Left lung (tissue), 10 donors: ENCODE measurements around the gene FBXL20. TPM values are rescaled to one million over a fixed set of nuclear protein-coding genes. Genes with fewer than 3 reads are reported as not detected.

Experiments
- ATAC-seq: fragments of 200-7000 bp; cut with Tn5 transposase; one replicate; pipeline ENCODE4 v1.9.1; 2020; ENCODE audit warnings: moderate library complexity
- DNase-seq, 4 donors: peaks; one replicate each; pipeline ENCODE4 v3.0.0-alpha.2; 2013 to 2020
- H3K27ac ChIP-seq, 2 donors: fragments of 200-600 bp; sonication (generic) in 1 of 2; one replicate each; pipeline versions ENCODE4 v1.5.0 to v1.8.0; 2020 to 2021
- H3K27me3 ChIP-seq, 2 donors: fragments of 200-600 bp; sonication (generic) in 1 of 2; one replicate each; pipeline versions ENCODE4 v1.5.0 to v1.8.0; 2020 to 2021
- H3K36me3 ChIP-seq, 2 donors: fragments of 200-600 bp; sonication (generic) in 1 of 2; one replicate each; pipeline versions ENCODE4 v1.5.0 to v1.8.0; 2020 to 2021
- H3K4me1 ChIP-seq, 2 donors: fragments of 200-600 bp; one replicate each; pipeline ENCODE4 v1.8.0; 2021
- H3K4me3 ChIP-seq, 2 donors: fragments of 200-600 bp; sonication (generic) in 1 of 2; one replicate each; pipeline versions ENCODE4 v1.5.0 to v1.8.0; 2020 to 2021; ENCODE audit warnings: mild to moderate bottlenecking in 1 of 2
- H3K9me3 ChIP-seq, 2 donors: fragments of 200-600 bp; sonication (generic) in 1 of 2; one replicate each; pipeline versions ENCODE4 v1.5.0 to v1.8.0; 2020 to 2021
- CTCF ChIP-seq, 2 donors: fragments of 200-600 bp; sonication (generic) in 1 of 2; IDR thresholded peaks; one replicate each; pipeline versions ENCODE4 v1.5.0 to v1.8.0; 2021; ENCODE audit warnings: antibody characterized with exemption in 2 of 2
- intact Hi-C, 2 donors: fragments of 100-400 bp; cut with DNase I; formaldehyde crosslinking; loops; one replicate each; pipeline versions ENCODE4 v1.11.2 to v1.14.2; 2022
- polyA plus RNA-seq, 6 donors: library from polyadenylated mRNA; unstranded; fragments of 120-200 nt; gene quantifications; one replicate each; pipeline ENCODE4 v1.2.1, GENCODE V29; 2013; ENCODE audit not compliant: insufficient read length in 6 of 6
- total RNA-seq, 2 donors: library from RNA; stranded (reverse); fragmentation: NEBNext Ultra II Directional; extraction: Animal tissue kit (Norgen Biotek cat#: 25700); gene quantifications; one replicate each; pipeline ENCODE4 v1.2.1, GENCODE V29; 2021
- donor health status: DM: no; HTN: yes; CAD: no.
- donor health status: DM: no; HTN: no; CAD: no.

Gene FBXL20
- total and polyA plus RNA-seq, 8 donors = 14.1 to 27.3 (median 18.7) TPM

DNA sequence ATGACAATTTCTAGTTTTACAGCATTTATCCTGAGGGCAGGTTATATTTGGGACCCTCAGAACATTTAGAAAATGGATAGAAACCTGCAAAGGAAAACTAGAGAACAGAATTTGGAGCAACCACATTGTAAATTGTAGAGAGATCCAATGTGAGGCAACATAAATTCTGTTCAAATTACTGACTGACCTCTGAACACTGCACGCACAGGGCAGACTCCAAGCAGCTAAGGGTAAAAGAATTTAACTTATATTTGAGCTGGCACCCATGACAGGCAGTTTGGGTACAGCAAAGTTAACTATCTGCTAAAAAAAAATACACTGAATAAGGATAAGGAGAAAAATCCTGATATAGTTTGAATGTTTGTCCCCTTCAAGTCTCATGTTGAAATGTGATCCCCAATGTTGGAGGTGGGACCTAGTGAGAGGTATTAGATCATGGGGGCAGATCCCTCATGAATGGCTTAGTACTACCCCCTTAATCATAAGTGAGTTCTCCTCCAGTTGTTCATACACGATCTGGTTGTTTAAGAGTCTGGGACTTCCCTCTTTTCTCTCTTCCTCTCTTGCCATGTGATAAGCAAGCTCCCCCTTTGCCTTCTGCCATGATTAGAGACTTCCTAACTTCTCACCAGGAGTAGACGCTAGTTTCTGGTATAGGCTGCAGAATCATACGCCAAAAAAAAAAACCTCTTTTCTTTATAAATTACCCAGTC lies 75.7 kb downstream of the FBXL20 start:
- Histone ChIP-seq H3K27me3 (no peaks in the 10 kb centered on the region), H3K27ac (no peak overlapping the region), H3K4me3 (no peak overlapping the region), H3K9me3 (no peaks in the 10 kb centered on the region), H3K36me3 (no peaks in the 10 kb centered on the region), H3K4me1 (peaks cover 0 to 9% of the 10 kb centered on the region in 2 donors)
- intact Hi-C loops = no loop called here
- ATAC-seq = peak; percentile 53
- DNase-seq = no peak
- no peak for TF ChIP-seq CTCF (IDR thresholded peaks at IDR 0.05)

- Histone ChIP-seq H3K4me1 (no peaks in the 10 kb centered on the region), H3K9me3 (no peaks in the 10 kb centered on the region), H3K27ac (no peak overlapping the region), H3K36me3 (no peaks in the 10 kb centered on the region), H3K27me3 (no peaks in the 10 kb centered on the region), H3K4me3 (no peak overlapping the region)
- intact Hi-C loops = no loop called here
- TF ChIP-seq CTCF (IDR thresholded peaks at IDR 0.05) = no peak
- no peak for ATAC-seq
- DNase-seq = no peak
Measured at GRCh38 chr17:39318636-39319035, 82.8 kb downstream of the FBXL20 start.

- H3K4me3 ChIP-seq = no peak overlapping the region
- intact Hi-C loops = no loop called here
- H3K27me3 ChIP-seq = no peaks in the 10 kb centered on the region
- peaks cover 8 to 9% of the 10 kb centered on the region in 2 donors for H3K4me1 ChIP-seq
- no peaks in the 10 kb centered on the region for H3K9me3 ChIP-seq
- peaks cover 0 to 18% of the 10 kb centered on the region in 2 donors for H3K36me3 ChIP-seq
- no peak for TF ChIP-seq CTCF (IDR thresholded peaks at IDR 0.05)
- no peak overlapping the region for H3K27ac ChIP-seq
- peak; percentile 34 for ATAC-seq
- peak in 1 of 4 donors; percentile 9 for DNase-seq
Measured at GRCh38 chr17:39306509-39307212, 94.8 kb downstream of the FBXL20 start.

- Histone ChIP-seq H3K27ac (no peak overlapping the region), H3K36me3 (peaks cover 0 to 18% of the 10 kb centered on the region in 2 donors), H3K9me3 (no peaks in the 10 kb centered on the region), H3K4me1 (peaks cover 8 to 9% of the 10 kb centered on the region in 2 donors), H3K4me3 (no peak overlapping the region), H3K27me3 (no peaks in the 10 kb centered on the region)
- intact Hi-C loops = no loop called here
- TF ChIP-seq CTCF (IDR thresholded peaks at IDR 0.05) = no peak
- DNase-seq (no peak), ATAC-seq (no peak)
Measured at GRCh38 chr17:39305978-39306377, 95.4 kb downstream of the FBXL20 start.

GRCh38 chr17:39304188-39304587 lies 97.2 kb downstream of the FBXL20 start:
- H3K4me1 ChIP-seq = peaks cover 8 to 9% of the 10 kb centered on the region in 2 donors
- intact Hi-C loops = no loop called here
- no peak for DNase-seq
- no peaks in the 10 kb centered on the region for H3K9me3 ChIP-seq
- H3K27ac ChIP-seq = no peak overlapping the region
- H3K4me3 ChIP-seq = no peak overlapping the region
- ATAC-seq = no peak
- peaks cover 0 to 35% of the 10 kb centered on the region in 2 donors for H3K36me3 ChIP-seq
- no peak for TF ChIP-seq CTCF (IDR thresholded peaks at IDR 0.05)
- H3K27me3 ChIP-seq = no peaks in the 10 kb centered on the region
